Activated CD4-positive, alpha-beta T cell treated with anti-CD3 and anti-CD28 coated beads for 48 hours (primary cell): ENCODE measurements around the gene PAX8.

Experiments
- DNase-seq: peaks from one replicate; pipeline ENCODE4 v3.0.0-alpha.2; 2020

PAX8 gene

GRCh38 chr2:113202305-113203216 lies 76.2 kb downstream of the PAX8 start:
- DNase-seq = no peak

DNA sequence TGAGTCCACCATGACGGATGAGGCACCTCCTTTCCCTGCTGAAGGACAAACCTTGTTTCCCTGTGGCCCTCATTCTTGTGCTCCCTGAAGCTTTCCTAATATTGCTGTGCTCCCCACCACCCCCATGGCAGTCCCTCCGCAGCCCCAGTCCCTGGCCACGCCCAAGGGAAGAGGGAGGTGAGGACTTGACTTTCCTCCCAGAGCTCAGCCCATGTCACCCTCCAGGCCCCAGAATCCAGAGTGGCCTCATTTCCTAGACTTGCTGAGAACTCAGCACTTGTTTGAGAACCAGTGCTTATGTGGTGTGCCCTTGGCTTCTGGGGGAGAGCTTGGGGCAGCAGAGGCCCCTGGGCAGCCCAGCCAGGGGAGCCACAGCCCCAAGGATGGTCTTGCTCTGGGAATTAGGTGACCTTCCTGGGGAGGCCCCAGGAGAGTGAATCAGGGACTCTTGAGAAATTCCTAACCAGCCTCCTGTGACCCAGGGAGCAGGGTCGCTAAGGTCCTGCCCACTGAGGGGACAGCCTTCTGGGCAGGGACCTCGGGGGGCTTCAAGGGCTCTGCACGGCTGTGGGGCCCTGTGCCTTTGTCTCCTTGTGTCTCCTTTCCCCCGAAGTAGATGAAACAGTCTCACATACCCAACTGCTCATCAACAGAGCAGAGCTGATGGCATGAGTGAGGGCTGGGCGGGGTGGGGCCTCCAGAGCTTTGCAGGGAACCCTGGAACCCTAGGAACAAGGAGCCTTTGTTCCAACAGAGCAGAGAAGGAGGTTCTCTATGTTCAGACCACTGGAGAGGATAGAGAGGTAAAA lies 77.0 kb downstream of the PAX8 start:
- no peak for DNase-seq

- DNase-seq = no peak
Measured at GRCh38 chr2:113200736-113201490, 77.8 kb downstream of the PAX8 start.

- no peak for DNase-seq
Measured at GRCh38 chr2:113200236-113200635, 78.5 kb downstream of the PAX8 start.

- peak; percentile 89 for DNase-seq
Measured at GRCh38 chr2:113198790-113199612, 79.7 kb downstream of the PAX8 start.

- DNase-seq = no peak
Measured at GRCh38 chr2:113198048-113198789, 80.5 kb downstream of the PAX8 start.

GRCh38 chr2:113197347-113198047 lies 81.2 kb downstream of the PAX8 start:
- no peak for DNase-seq

- DNase-seq = no peak
Measured at GRCh38 chr2:113196839-113197238, 81.9 kb downstream of the PAX8 start.

GRCh38 chr2:113195923-113196501 lies 82.7 kb downstream of the PAX8 start:
- DNase-seq = no peak

DNA sequence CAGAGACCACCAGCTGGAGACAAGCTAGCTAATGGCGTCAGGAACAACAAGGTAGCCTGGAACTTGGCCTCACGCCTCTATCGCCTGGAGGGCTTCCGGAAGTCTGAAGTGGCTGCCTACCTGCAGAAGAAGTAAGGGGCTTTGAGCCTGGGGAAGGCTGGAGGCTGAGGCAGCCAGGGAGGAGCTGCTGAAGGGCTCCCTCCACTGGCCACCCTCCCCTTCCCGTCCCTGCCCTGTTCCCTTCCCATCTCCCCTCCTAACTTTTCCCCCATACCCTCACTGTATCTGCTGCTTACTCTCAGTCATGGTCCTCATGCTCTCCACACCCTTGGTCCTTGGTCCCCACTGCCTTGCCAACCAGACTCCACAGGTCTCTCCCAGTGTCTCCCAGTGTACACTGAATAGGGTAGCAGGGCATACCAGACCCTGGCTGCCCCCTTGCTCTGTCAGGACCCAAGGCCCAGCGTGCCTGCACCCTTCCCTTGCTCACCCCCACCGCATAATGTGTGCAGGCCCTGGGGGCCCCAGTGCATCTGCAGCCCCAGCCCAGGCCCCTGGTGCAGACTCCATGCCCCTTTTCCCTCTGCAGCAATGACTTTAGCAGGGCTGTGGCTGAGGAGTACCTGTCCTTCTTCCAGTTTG lies 86.1 kb downstream of the PAX8 start:
- DNase-seq = no peak

- no peak for DNase-seq
Measured at GRCh38 chr2:113190871-113191270, 87.8 kb downstream of the PAX8 start.

GRCh38 chr2:113187771-113188170 lies 91.0 kb downstream of the PAX8 start:
- no peak for DNase-seq

DNA sequence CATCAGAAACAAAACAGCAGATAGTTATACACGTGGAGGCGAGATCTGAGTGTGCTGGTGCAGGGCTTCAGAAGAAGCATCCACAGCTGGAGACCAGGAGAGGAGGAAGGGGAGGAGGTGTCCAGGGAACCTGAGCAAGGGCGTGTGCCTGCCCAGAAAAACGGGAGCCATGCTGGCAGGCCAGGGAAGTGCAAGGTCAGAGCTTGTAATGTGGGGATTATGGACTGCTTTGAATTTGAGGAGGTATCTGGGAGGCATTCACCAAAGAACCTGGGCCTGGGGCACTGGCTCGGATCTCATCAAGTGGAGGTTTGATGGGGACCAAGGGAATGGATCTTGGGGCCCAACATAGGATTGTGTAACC lies 92.3 kb downstream of the PAX8 start:
- no peak for DNase-seq

GRCh38 chr2:113185664-113186432 lies 92.9 kb downstream of the PAX8 start:
- no peak for DNase-seq

- DNase-seq = no peak
Measured at GRCh38 chr2:113184531-113185230, 94.0 kb downstream of the PAX8 start.

DNA sequence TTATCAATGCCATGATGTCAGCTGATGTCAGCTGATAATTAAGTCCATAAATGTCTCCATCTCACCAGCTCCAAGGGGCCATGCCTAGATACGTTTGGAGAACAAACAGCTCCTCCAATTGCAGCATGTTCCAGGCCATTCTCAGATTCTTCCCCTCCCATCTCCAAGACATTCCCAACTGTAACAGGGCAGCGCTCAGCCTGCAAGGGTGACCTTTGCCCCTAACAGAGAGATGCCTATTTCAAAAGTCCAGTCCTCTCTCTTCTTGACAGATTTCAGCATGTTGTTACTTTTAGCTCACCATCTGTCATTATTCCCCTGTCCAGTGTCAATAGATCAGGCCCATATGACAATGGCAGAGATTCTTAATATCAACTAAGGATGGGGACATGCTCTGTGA lies 95.0 kb downstream of the PAX8 start:
- DNase-seq = no peak

GRCh38 chr2:113183264-113183663 lies 95.5 kb downstream of the PAX8 start:
- no peak for DNase-seq

DNA sequence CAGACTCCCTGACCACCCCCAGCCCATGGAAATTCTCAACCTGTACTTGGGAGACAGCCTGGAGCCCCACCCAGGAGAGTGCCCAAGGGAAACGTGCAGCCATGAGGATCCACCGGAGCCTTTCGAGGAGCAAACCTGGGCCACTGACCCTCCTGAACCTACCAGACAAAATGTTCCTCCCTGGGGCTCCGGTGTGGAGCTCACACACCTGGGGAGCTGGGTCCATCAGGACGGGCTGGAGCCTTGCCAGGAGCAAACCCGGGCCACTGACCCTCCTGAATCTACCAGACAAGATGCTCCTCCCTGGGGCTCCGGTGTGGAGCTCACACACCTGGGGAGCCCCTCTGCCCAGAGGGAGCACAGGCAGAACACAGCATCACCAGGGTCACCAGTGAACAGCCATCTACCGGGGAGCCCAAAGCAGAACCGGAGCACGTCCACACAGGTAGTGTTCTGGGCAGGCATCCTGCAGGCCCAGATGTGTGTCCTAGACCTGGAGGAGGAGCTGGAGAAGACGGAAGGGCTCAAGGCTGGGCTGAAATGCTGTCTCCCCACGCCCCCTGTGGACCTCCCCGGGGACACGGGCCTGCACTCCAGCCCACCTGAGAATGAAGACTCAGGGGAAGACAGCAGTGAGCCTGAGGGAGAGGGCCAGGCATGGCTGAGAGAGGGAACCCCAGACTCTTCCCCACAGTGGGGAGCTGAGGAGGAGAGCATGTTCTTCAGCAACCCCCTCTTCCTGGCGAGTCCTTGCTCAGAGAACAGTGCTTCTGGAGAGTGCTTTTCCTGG lies 96.1 kb downstream of the PAX8 start:
- DNase-seq = no peak
